GM06990 (cell line): ENCODE results near the gene PCNT.

Experiments
- DNase-seq: peaks from one replicate; pipeline ENCODE4 v3.0.0-alpha.2; 2011; ENCODE audit not compliant: insufficient read length; ENCODE audit errors: extremely low read depth
- H3K27me3 ChIP-seq: replicated peaks from 2 replicates; pipeline ENCODE4 v1.6.0; 2011; ENCODE audit warnings: low read length; ENCODE audit not compliant: control insufficient read depth, insufficient read depth
- H3K36me3 ChIP-seq: 2 replicates; pipeline ENCODE4 v1.5.1; 2011; ENCODE audit warnings: low read length; ENCODE audit not compliant: control insufficient read depth, insufficient read depth
- H3K4me3 ChIP-seq: replicated peaks from 2 replicates; pipeline ENCODE4 v1.5.1; 2011; ENCODE audit warnings: low read depth, mild to moderate bottlenecking, control low read depth, low read length
- CTCF ChIP-seq: IDR thresholded peaks from 2 replicates; pipeline ENCODE4 v1.5.1; 2011; ENCODE audit warnings: low read length, control low read depth, mild to moderate bottlenecking, inconsistent platforms; ENCODE audit not compliant: insufficient read depth, poor library complexity, severe bottlenecking

Gene PCNT

GRCh38 chr21:46285206-46285661 lies 38.7 kb upstream of the PCNT start, which contains the start of gene MCM3AP:
MCM3AP (minus strand) TSS chr21:46285611; CDS start chr21:46285286, 325 bp downstream.
- no peak for DNase-seq
- H3K27me3 ChIP-seq: no peaks in the 10 kb centered on the region
- H3K36me3 ChIP-seq: peaks cover 12% of the 10 kb centered on the region
- no peak for TF ChIP-seq CTCF
- peak within 1 kb of the TSS; percentile 87 for H3K4me3 ChIP-seq

GRCh38 chr21:46285761-46286647 lies 38.0 kb upstream of the PCNT start, which contains the start of gene YBEY:
YBEY (plus strand) TSS chr21:46286342; CDS start chr21:46286914, 572 bp downstream.
- peak; percentile 44 for TF ChIP-seq CTCF
- peak; percentile 95 for DNase-seq
- Histone ChIP-seq H3K27me3 (no peaks in the 10 kb centered on the region), H3K36me3 (peaks cover 12% of the 10 kb centered on the region), H3K4me3 (peak within 1 kb of the TSS; percentile 87)

- TF ChIP-seq CTCF: no peak
- H3K36me3 ChIP-seq: peaks cover 16% of the 10 kb centered on the region
- no peak for DNase-seq
Observed at GRCh38 chr21:46286648-46287002, 37.3 kb upstream of the PCNT start.

GRCh38 chr21:46287541-46287940 lies 36.4 kb upstream of the PCNT start:
- Histone ChIP-seq H3K27me3 (no peaks in the 10 kb centered on the region), H3K4me3 (peak overlapping the region; percentile 87), H3K36me3 (peaks cover 21% of the 10 kb centered on the region)
- DNase-seq: no peak
- TF ChIP-seq CTCF: no peak

More at GRCh38 chr21:46286648-46287002, 37.3 kb upstream of the PCNT start:
- Histone ChIP-seq H3K27me3 (no peaks in the 10 kb centered on the region), H3K4me3 (peak overlapping the region; percentile 87)

GRCh38 chr21:46289655-46290179 lies 34.2 kb upstream of the PCNT start:
- no peak for DNase-seq
- TF ChIP-seq CTCF: no peak
- Histone ChIP-seq H3K36me3 (peaks cover 11% of the 10 kb centered on the region), H3K4me3 (no peak overlapping the region), H3K27me3 (no peaks in the 10 kb centered on the region)
